GM04503 (cell line): ENCODE results near the gene NUP98.
"Not testable (repeated sequence)": the region's sequence is repeated elsewhere in the genome, so short reads cannot be mapped to it uniquely, and the experiment has no call there.

ENCODE experiments used
- DNase-seq: peaks from one replicate; pipeline ENCODE4 v3.0.0-alpha.2; 2012; ENCODE audit warnings: low read depth

NUP98 gene

GRCh38 chr11:3826721-3827120, 29.4 kb upstream of the NUP98 start:
- no peak for DNase-seq

- DNase-seq = no peak
Measured at GRCh38 chr11:3825473-3826154, 28.3 kb upstream of the NUP98 start.

GRCh38 chr11:3824714-3825472, 27.5 kb upstream of the NUP98 start:
- DNase-seq = no peak

GRCh38 chr11:3823762-3824506, 26.6 kb upstream of the NUP98 start:
- no peak for DNase-seq

- DNase-seq = no peak
Measured at GRCh38 chr11:3823303-3823702, 25.9 kb upstream of the NUP98 start.

- no peak for DNase-seq
Measured at GRCh38 chr11:3822312-3822711, 25.0 kb upstream of the NUP98 start.

GRCh38 chr11:3820971-3821370, 23.6 kb upstream of the NUP98 start:
- DNase-seq = no peak

- DNase-seq = no peak
Measured at GRCh38 chr11:3817181-3817800, 19.9 kb upstream of the NUP98 start.

GRCh38 chr11:3816673-3817072, 19.3 kb upstream of the NUP98 start:
- no peak for DNase-seq

- DNase-seq = no peak
Measured at GRCh38 chr11:3815845-3816244, 18.5 kb upstream of the NUP98 start.

GRCh38 chr11:3814832-3815231, 17.5 kb upstream of the NUP98 start:
- not testable (repeated sequence) for DNase-seq

- no peak for DNase-seq
Measured at GRCh38 chr11:3810951-3811350, 13.6 kb upstream of the NUP98 start.

GRCh38 chr11:3810446-3810845, 13.1 kb upstream of the NUP98 start:
- DNase-seq = no peak

- no peak for DNase-seq
Measured at GRCh38 chr11:3809624-3809928, 12.2 kb upstream of the NUP98 start.

GRCh38 chr11:3808861-3809623, 11.7 kb upstream of the NUP98 start:
- no peak for DNase-seq

GRCh38 chr11:3807909-3808860, 10.8 kb upstream of the NUP98 start, which contains the start of gene PGAP2:
PGAP2 (plus strand) TSS chr11:3808560; CDS start chr11:3811260, 2,700 bp downstream.
- no peak for DNase-seq

GRCh38 chr11:3803726-3804495, 6.6 kb upstream of the NUP98 start:
- no peak for DNase-seq

GRCh38 chr11:3802011-3802790, 4.8 kb upstream of the NUP98 start:
- no peak for DNase-seq

GRCh38 chr11:3799873-3800272, 2.5 kb upstream of the NUP98 start:
- DNase-seq = no peak
